Dedifferentiated amniotic fluid mesenchymal stem cell (primary cell): Measurements from ENCODE around the gene IFNL4.
"Not testable (repeated sequence)": the region's sequence is repeated elsewhere in the genome, so short reads cannot be mapped to it uniquely, and the experiment has no call there.

ENCODE experiments used
- DNase-seq: peaks from one replicate; pipeline ENCODE4 v3.0.0-alpha.2; 2016; ENCODE audit errors: extremely low spot score

The IFNL4 gene

DNA sequence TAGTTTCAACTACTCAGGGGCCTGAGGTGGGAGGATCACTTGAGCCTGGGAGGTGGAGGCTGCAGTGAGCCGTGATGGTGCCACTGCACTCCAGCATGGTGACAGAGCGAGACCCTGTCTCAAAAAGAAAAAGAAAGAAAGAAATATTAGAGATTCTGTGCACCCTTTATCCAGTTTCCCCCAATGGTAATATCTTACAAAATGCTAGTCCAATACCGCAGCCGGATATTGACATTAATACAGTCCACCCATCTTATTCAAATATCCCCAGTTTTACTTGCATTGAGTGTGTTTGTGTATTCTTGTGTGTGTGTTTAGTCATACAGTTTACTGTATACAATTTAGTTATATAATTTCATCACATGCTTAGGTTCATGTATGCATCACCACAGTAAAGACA is 8.6 kb upstream of the IFNL4 start:
- DNase-seq: peak; percentile 14

GRCh38 chr19:39254531-39255345 is 6.1 kb upstream of the IFNL4 start:
- DNase-seq: peak; percentile 12

DNA sequence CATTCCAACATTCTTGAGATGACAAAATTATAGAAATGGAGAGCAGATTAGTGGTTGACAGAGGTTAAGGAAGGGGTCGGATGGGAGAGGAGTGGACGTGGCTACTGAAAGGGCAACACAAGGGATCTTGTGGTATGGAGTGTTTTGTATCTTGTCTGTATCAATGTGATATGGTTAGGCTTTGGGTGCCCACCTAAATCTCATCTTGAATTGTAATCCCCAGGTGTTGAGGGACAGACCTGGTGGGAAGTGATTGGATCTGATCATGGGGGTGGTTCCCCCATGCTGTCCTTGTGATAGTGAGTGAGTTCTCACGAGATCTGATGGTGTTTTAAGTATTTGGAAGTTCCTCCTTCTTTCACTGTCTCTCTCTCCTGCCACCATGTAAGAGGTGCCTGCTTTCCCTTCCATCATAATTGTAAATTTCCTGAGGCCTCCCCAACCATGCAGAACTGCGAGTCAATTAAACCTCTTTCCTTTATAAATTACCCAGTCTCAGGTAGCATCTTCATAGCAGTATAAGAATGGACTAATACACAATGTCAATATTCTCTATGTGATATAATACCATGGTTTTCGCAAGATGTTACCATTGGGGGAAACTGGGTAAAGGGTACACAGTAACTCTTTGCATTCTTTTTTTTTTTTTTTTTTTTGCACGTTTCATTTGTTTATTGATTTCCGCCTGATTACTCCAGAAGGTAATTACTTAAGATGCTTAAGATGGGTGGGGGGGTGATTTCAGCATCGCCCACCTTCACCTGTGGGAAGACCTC is 4.9 kb upstream of the IFNL4 start:
- peak; percentile 9 for DNase-seq

- no peak for DNase-seq
Measured at GRCh38 chr19:39252458-39252857, 3.8 kb upstream of the IFNL4 start.

DNA sequence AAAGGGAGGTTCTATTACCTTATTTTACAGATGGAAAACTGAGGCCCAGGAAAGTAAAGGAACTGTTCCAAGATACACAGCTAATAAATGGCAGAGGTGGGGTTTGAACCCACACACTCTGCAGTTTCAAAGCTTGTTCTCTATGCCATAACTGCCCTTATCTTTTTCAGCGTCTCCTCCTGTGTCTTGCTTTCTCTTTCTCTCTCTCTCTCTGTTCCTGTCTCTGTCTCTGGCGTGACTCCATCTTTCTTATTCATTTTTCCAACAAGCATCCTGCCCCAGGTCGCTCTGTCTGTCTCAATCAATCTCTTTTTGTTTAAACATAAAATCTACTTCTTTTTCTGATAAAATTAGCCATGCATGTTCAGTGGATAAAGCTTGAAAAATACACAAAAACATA is 3.2 kb upstream of the IFNL4 start:
- DNase-seq: peak; percentile 6

DNA sequence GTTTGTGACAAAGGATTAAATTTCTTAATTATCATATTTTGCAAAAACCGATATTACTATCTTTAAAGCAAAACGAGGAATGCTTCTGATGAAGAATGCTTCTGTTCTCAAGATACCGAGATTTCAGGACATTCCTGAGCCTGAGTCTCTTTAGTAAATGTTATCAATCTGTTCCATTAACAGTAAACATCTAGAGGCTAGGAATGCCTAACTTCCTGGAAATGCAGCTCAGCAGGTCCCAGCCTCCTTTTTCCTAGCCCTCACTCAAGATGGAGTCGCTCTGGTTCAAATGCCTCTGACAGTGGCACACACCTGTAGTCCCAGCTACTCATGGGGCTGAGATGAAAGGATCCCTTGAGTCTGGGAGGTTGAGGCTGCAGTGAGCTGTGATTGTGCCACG is 2.4 kb upstream of the IFNL4 start:
- peak; percentile 13 for DNase-seq

DNA sequence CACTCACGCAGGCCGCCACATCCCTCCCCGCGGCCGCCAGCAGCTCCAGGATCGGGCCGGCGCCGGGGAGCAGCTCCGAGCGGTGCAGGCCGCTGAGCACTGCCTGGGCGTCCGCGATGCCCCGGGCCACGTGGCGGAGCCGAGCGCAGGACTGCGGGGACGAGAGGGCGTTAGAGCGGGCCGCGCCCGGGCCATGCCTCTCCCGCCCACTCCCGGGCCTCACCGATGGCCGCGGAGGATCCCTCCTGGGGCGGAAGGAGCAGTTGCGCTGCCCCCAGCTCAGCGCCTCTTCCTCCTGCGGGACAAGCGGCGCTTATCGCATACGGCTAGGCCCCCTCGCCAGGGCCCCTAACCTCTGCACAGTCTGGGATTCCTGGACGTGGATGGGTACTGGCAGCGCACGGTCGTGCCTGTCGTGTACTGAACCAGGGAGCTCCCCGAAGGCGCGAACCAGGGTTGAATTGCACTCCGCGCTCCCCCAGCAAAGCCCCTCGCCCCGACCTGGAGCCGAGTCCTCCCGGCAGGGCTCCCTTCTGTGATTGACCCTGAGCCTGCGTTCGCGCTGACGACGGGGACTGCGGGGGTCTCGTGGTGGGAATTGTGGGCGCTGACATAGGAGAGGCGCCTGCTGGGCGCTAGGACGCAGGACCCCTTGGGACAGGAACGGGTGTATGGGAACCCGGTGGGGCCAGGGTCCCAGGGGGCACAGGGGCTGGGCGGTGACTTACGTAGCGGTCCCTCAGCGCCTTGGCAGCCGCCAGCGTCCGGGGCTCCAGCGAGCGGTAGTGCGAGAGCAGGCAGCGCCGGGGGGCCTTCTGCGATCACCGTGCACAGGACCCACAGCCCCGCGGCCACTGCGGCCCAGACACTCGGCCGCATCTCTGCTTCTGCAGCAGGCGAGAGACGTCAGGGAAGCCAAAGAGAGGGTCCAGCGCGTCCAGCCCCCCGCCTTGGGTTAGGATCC is 673 bp downstream of the IFNL4 start:
- peak; percentile 13 for DNase-seq

DNA sequence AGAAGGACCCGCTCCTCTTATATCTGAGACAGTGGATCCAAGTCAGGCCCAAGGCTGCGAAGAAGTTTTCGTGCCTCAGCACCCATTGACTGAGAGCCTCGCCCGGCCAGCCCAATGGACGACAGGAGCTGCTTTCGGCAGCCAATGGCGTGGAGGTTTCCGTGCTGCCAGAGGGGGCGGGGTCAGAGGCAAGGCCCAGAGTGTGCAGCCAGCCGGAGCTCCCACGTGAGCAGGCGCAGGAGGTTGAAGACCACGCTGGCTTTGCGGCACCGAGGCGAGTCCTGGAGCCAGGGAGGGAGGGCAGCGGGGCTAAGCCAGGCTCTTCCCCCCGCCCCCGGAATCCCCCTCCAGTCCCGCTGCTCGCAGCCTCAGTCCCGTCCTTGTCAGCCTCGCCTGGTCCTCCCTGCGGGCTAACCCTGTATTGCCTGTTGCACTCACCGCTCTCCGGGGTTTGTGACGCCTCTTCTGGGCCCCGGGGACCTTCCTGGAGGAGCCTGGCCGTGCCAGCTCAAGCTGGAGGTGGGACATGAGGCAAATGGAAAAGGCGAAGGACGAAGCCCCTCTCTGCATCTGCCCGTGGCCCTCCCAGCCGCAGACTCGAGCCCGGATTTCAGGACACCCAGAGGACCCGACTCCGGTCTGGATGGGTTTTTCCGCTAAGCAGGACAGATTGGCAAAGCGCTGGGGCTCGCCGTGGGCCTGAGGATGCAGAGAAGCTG is 1.5 kb downstream of the IFNL4 start:
- peak; percentile 6 for DNase-seq

DNA sequence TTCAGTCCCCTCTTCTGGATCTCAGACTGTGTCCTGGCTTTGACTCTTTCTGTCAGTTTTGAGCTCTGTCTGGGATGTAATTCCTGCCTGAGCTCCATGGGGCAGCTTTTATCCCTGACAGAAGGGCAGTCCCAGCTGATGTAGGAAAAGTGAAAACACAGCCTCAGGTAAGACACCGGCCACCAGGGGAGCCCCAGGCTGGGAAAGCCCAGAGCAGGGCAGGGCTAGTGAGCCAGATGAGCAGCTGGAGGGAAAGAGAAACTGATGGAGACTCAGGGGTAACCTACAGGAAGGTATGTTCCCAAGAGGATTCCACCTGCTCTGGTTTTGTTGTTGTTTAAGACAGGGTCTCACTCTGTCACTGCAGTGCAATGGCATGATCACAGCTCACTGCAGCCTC is 3.5 kb downstream of the IFNL4 start:
- not testable (repeated sequence) for DNase-seq

GRCh38 chr19:39244410-39245100 is 4.1 kb downstream of the IFNL4 start, which contains the start of gene IFNL3:
Gene IFNL3, minus strand, starts transcription at chr19:39245006. Its CDS starts 39 bp downstream, at chr19:39244967.
- not testable (repeated sequence) for DNase-seq

GRCh38 chr19:39243741-39244140 is 4.9 kb downstream of the IFNL4 start:
- DNase-seq: not testable (repeated sequence)

DNA sequence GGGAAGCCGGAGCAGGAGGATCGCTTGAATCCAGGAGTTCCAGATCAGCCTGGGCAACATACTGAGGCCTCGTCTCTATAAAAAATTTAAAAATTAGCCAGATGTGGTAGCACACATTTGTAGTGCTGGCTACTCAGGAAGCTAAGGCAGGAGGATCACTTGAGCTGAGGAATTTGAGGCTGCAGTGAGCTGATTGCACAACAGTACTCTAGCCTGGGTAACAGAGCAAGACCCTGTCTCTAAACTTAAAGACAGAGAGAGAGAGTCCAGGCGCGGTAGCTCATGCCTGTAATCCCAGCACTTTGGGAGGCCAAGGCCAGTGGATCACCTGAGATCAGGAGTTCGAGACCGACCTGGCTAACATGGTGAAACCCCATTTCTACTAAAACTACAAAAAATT is 8.2 kb downstream of the IFNL4 start:
- DNase-seq: no peak

DNA sequence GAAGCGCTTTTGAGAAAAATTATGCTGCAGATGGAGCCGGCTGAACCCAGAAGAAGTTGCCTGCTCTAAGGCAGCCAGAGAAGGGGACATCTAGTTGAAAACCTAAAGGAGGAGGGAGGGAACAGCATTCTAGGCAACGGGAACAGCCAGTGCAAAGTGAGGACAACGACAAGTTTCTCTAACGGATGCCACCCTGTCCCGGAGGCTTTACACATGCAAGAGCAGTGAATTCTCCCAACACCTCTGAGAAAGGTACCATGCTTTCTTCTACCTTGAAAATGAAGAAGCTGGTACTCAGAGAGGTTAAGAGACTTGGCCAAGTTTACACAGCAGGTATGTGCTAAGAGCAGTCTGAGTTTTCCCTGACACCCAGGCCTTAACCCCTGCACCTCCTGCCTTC is 9.7 kb downstream of the IFNL4 start:
- no peak for DNase-seq

DNA sequence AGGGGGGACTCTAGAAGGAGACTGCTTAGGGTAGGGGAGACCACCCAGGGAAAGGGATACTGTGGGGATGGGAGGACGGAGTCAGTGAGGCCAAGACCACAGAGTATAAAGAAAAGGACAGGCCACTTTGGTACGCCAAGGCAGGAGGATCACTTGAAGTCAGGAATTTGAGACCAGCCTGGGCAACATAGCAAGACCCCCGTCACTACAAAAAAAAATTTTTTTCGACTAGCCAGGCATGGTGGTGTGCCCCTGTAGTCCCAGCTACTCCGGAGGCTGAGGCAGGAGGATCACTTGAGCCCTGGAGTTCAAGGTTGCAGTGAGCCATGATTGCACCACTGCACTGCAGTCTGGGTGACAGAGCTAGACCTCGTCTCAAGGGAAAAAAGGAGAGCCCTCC is 10.4 kb downstream of the IFNL4 start:
- DNase-seq: no peak

- DNase-seq: no peak
Measured at GRCh38 chr19:39237200-39238184, 11.2 kb downstream of the IFNL4 start.

GRCh38 chr19:39236527-39236926 is 12.1 kb downstream of the IFNL4 start:
- DNase-seq: no peak

DNA sequence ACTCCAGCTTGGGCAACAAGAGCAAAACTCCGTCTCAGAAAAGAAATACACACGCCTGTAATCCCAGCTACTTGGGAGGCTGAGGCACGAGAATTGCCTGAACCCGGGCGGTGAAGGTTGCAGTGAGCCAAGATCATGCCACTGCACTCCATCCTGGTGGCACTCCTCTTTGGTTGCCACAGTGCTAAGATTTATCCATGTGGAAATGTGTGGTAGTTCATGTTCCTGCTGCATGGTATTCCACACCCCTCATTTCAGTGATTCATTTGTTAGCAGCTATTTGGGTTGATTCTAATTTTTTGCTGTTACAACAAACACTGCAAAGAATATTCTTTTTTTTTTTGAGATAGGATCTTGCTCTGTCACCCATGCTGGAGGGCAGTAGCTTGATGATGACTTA is 15.9 kb downstream of the IFNL4 start:
- no peak for DNase-seq

- no peak for DNase-seq
Measured at GRCh38 chr19:39230096-39230764, 18.4 kb downstream of the IFNL4 start.

DNA sequence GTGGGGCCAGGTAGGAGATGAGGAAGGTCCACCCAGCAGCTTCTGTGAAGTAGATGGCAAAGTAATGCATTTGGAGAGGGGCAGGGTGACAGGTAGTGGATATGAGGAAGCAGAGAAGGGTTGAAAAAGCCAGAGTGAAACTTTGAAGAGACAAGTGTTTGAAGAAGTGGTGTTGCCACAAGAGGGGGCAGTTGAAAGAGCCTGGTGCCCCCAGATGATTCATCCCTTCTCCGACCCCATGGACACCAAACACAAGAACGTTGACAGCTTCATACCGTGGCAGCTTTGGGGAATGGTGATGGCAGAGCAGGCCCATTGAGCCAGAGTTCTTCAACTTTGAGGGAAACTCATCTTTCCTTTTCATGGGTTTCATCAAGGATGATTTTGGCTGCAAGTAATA is 23.7 kb downstream of the IFNL4 start:
- DNase-seq: no peak
